ENCODE measurements around the gene RGS14.

RGS14 gene

DNA sequence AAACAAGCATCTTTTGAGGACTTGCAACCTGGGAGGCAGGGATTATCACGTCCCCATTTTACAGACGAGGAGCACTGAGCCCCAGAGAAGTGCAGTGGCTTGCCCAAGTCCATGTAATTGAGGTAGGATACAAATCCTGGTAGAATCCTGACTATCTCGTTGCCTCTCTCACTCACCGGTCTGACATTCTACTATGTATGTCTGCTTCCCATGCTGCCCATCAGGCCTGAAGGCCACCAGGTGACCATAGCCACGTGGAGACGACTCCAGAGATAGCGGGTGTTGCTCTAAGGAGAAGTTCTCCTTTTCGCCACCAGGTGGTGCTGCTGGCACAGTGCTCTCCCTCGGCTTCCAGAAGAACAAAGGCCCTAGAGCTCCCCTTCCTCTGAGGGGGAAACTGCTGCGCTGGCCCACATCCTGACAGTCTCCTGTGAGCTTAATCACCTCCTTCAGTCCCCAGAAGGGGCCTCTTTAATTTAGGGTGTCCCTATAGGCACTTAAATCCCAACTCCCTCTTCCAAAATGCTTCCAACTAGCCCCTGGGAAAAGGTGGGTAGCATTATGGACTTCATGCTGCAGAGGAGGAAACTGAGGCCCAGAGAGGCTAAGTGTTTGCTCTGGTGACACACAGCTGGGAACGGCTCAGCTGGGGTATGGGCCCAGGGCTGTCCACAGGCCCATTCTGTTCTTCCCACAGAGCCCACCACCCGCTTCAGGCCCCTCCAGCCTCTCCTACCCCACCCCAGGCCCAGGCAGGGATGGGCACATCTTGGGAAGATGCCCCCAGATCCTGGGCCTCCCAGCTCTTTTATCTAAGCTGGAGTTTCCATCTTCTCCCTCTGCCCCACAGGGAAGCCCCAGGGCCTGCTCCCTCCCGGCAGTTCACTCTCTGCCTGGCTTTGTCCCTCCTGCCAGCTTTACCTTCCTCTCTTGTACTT lies 32.9 kb downstream of the RGS14 start:
- H3K4me3 Mint-ChIP-seq: peak overlapping the region; percentile 56 to 76
- H3K9me3 Mint-ChIP-seq: no peaks in the 10 kb centered on the region
- peak; percentile 84 to 89 (median 85) for DNase-seq
- no peaks in the 10 kb centered on the region for H3K36me3 Mint-ChIP-seq (ENCODE audit: insufficient read depth)
- peak; percentile 62 for ATAC-seq (replicated peaks)
- H3K4me1 Mint-ChIP-seq (ENCODE audit: low read depth in 2 of 2): peaks cover 34 to 36% of the 10 kb centered on the region in 2 donors
- H3K27ac Mint-ChIP-seq: peak overlapping the region; percentile 84 to 91
- H3K27me3 Mint-ChIP-seq: no peaks in the 10 kb centered on the region

DNA sequence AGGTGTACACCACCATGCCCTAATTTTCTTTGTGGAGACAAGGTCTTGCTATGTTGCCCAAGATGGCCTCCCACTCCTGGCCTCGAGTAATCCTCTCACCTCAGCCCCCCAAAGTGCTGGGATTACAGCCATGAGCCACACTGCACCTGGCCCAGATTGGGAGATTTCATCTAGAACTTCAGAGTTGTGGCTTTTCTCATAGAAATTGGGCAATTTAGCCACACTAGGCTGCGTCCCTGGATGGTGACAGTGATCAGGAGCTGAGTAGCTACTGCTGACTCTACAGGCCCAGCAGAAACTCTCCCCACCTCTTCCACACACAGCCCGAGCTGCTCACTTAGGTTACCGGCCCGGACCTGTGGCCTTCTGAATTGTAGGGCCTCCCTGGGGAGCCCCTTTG lies 35.0 kb downstream of the RGS14 start:
- H3K4me3 Mint-ChIP-seq: no peak overlapping the region
- peaks cover 34 to 36% of the 10 kb centered on the region in 2 donors for H3K4me1 Mint-ChIP-seq (ENCODE audit: low read depth in 2 of 2)
- H3K27me3 Mint-ChIP-seq: no peaks in the 10 kb centered on the region
- peak overlapping the region in 1 of 2 donors; percentile 11 for H3K27ac Mint-ChIP-seq
- ATAC-seq (replicated peaks) (no peak), DNase-seq (no peak)
- H3K36me3 Mint-ChIP-seq (ENCODE audit: insufficient read depth): no peaks in the 10 kb centered on the region
- no peaks in the 10 kb centered on the region for H3K9me3 Mint-ChIP-seq

DNA sequence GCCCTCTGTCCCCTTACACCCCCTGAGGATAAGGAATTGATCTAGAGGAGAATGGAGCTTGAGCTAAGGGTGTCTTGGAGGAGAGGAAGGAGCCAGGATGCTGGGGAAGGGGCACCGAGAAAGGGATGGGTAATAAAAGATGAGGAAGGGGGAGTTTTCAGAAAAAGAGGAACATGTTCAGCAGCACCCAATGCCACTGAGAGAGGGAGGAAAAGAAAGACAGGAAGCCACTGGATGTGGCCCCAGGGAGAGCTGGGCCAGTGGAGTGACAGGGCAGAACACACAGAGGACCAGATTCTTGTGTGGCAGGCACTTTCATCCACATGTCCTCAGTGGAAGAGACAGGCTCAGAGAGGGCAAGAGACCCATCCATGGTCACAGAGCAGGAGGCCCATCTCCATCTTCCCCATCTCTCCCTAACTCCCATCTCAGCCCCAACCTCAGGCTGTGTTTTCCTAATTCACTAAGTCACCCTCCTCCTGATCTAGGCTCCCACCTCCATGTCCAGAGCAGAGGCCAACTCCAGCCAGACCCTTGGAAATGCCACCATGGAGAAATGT lies 35.6 kb downstream of the RGS14 start:
- Mint-ChIP-seq H3K27ac (peak overlapping the region in 1 of 2 donors; percentile 11), H3K27me3 (no peaks in the 10 kb centered on the region)

DNA sequence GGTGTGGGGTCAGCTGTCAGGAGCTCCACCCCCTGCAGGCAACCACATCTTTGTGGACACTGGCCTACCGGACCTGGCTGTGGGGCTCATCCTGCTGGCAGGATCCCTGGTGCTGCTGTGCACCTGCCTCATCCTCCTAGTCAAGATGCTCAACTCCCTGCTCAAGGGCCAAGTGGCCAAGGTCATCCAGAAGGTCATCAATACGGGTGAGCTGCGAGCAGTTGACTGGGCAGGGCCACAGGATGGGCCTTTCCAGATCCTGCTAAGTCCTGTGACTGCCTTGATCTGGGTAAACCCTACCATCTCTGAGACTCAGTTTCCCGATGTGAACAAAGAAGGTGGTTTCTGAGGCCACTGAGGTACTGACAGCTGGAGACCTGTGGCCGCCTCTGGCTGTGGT lies 36.3 kb downstream of the RGS14 start:
- H3K4me1 Mint-ChIP-seq (ENCODE audit: low read depth in 2 of 2): peaks cover 23 to 24% of the 10 kb centered on the region in 2 donors
- ATAC-seq (replicated peaks) (no peak), DNase-seq (no peak)
- no peak overlapping the region for H3K4me3 Mint-ChIP-seq
- no peaks in the 10 kb centered on the region for H3K9me3 Mint-ChIP-seq
- H3K27me3 Mint-ChIP-seq: no peaks in the 10 kb centered on the region
- no peaks in the 10 kb centered on the region for H3K36me3 Mint-ChIP-seq (ENCODE audit: insufficient read depth)
- no peak overlapping the region for H3K27ac Mint-ChIP-seq

More for the DNA sequence above, 35.6 kb downstream of the RGS14 start:
- no peaks in the 10 kb centered on the region for H3K36me3 Mint-ChIP-seq (ENCODE audit: insufficient read depth)
- H3K9me3 Mint-ChIP-seq: no peaks in the 10 kb centered on the region
- ATAC-seq (replicated peaks) (no peak), DNase-seq (no peak)
- peaks cover 30 to 31% of the 10 kb centered on the region in 2 donors for H3K4me1 Mint-ChIP-seq (ENCODE audit: low read depth in 2 of 2)
- H3K4me3 Mint-ChIP-seq: no peak overlapping the region

DNA sequence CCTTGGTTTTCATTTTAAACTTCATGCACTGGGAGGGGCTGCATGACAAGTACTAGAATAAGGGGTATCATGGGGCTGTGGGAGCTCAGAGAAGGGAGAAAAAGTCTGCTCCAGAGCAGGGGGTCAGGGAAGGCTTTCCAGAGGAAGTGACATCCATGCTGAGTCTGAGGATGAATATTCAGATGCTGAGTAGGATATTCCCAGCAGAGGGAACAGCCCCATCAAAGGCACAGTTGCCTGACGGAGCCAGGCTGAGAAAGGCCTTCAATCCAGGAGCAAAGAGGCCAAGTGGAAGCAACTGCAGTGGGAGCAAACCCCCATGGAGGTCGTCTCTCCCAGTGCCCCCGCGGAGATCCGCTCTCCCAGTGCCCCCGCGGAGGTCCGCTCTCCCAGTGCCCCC lies 38.4 kb downstream of the RGS14 start:
- no peak for DNase-seq
- Mint-ChIP-seq H3K36me3 (ENCODE audit: insufficient read depth) (no peaks in the 10 kb centered on the region), H3K4me1 (ENCODE audit: low read depth in 2 of 2) (peaks cover 4 to 5% of the 10 kb centered on the region in 2 donors), H3K27me3 (no peaks in the 10 kb centered on the region), H3K4me3 (no peak overlapping the region), H3K27ac (no peak overlapping the region), H3K9me3 (no peaks in the 10 kb centered on the region)
- ATAC-seq (replicated peaks): no peak

DNA sequence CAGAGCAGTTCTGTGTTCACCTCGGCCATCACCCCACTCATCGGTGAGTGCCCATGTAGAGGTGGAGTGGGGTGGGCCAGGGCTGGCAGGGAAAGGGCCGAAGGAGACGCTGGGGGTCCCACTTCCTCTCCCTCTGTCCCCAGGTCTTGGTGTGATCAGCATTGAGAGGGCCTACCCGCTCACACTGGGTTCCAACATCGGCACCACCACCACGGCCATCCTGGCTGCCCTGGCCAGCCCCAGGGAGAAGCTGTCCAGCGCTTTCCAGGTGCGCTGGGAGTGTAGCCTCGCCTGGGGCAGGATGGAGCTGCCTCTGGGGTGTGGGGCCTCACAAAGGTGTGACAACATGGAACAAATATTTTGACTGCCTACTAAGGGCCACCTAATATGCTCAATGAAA lies 39.1 kb downstream of the RGS14 start:
- DNase-seq (no peak), ATAC-seq (replicated peaks) (no peak)
- H3K36me3 Mint-ChIP-seq (ENCODE audit: insufficient read depth): no peaks in the 10 kb centered on the region
- no peaks in the 10 kb centered on the region for H3K27me3 Mint-ChIP-seq
- no peaks in the 10 kb centered on the region for H3K9me3 Mint-ChIP-seq
- no peak overlapping the region for H3K27ac Mint-ChIP-seq
- no peaks in the 10 kb centered on the region for H3K4me1 Mint-ChIP-seq (ENCODE audit: low read depth in 2 of 2)
- H3K4me3 Mint-ChIP-seq: no peak overlapping the region

DNA sequence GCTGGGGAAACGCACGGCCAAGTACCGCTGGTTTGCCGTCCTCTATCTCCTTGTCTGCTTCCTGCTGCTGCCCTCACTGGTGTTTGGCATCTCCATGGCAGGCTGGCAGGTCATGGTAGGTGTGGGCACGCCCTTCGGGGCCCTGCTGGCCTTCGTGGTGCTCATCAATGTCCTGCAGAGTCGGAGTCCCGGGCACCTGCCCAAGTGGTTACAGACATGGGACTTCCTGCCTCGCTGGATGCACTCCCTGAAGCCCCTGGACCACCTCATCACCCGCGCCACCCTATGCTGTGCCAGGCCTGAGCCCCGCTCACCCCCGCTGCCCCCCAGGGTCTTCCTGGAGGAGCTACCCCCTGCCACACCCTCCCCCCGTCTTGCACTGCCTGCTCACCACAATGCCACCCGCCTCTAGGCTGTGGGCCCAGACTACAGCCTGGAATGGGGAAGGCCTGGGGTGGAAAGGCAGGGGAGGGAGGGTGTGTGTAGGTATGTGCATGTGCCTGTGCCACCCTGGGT lies 40.2 kb downstream of the RGS14 start:
- no peaks in the 10 kb centered on the region for H3K9me3 Mint-ChIP-seq
- no peaks in the 10 kb centered on the region for H3K27me3 Mint-ChIP-seq
- H3K4me1 Mint-ChIP-seq (ENCODE audit: low read depth in 2 of 2): peaks cover 7 to 8% of the 10 kb centered on the region in 2 donors
- ATAC-seq (replicated peaks): no peak
- no peaks in the 10 kb centered on the region for H3K36me3 Mint-ChIP-seq (ENCODE audit: insufficient read depth)
- no peak for DNase-seq
- H3K27ac Mint-ChIP-seq: no peak overlapping the region
- H3K4me3 Mint-ChIP-seq: no peak overlapping the region

GRCh38 chr5:177399997-177400868 lies 42.5 kb downstream of the RGS14 start, which contains the start of gene PFN3:
TSS of gene PFN3 (minus strand) at chr5:177400661. CDS start at chr5:177400576, 85 bp downstream.
- no peak within 1 kb of the TSS for H3K27ac Mint-ChIP-seq
- H3K9me3 Mint-ChIP-seq: no peaks in the 10 kb centered on the region
- peaks cover 23 to 26% of the 10 kb centered on the region in 2 donors for H3K4me1 Mint-ChIP-seq (ENCODE audit: low read depth in 2 of 2)
- peaks cover 6% of the 10 kb centered on the region for H3K36me3 Mint-ChIP-seq (ENCODE audit: insufficient read depth)
- ATAC-seq (replicated peaks): no peak
- no peak for DNase-seq
- H3K27me3 Mint-ChIP-seq: no peaks in the 10 kb centered on the region
- H3K4me3 Mint-ChIP-seq: no peak within 1 kb of the TSS

- no peaks in the 10 kb centered on the region for H3K9me3 Mint-ChIP-seq
- ATAC-seq (replicated peaks) (peak; percentile 13), DNase-seq (peak; percentile 29 to 42 (median 35))
- H3K36me3 Mint-ChIP-seq (ENCODE audit: insufficient read depth): peaks cover 6% of the 10 kb centered on the region
- peak overlapping the region in 1 of 2 donors; percentile 78 for H3K27ac Mint-ChIP-seq
- peaks cover 37 to 40% of the 10 kb centered on the region in 2 donors for H3K4me1 Mint-ChIP-seq (ENCODE audit: low read depth in 2 of 2)
- peak overlapping the region; percentile 85 to 87 for H3K4me3 Mint-ChIP-seq
- no peaks in the 10 kb centered on the region for H3K27me3 Mint-ChIP-seq
These were observed 44.7 kb downstream of the RGS14 start for GRCh38 chr5:177402271-177403043.

DNA sequence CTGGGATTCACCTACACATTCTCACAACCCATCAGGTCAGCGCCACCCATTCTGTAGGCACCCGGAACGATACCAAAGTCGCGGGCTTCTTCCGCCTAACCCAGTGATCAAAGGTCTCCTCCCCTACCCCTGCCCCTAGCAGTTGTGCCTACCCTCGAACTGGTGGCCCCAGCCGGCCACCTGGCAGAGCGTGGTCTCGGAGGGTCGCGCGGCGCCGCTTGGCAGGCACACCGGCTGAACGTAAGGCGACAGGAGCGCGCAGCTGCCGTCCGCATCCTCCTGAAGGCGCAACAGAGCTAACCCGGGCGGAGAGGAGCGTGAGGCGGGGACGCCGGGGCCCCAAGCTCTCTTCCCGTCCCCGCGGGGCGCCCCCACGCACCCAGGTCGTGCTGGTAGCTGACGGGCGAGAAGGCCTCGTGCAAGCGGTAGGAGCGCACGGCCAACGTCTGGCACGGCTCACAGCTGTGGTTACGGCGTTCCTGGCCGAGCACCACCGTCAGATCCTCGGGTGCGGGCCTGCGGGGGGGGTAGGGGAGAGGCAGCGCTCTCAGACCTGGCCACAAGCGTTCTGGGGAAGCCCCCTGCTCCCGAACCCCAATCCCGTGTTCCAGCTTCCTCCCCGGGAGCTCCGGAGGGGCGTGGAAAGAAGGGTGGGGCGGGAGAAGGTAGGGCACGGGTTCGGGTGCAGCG lies 45.5 kb downstream of the RGS14 start:
- DNase-seq (peak; percentile 64 to 69 (median 65)), ATAC-seq (replicated peaks) (peak; percentile 56)
- peak overlapping the region; percentile 85 to 87 for H3K4me3 Mint-ChIP-seq
- H3K36me3 Mint-ChIP-seq (ENCODE audit: insufficient read depth): peaks cover 6% of the 10 kb centered on the region
- H3K27me3 Mint-ChIP-seq: no peaks in the 10 kb centered on the region
- H3K9me3 Mint-ChIP-seq: no peaks in the 10 kb centered on the region
- peak overlapping the region; percentile 28 to 78 for H3K27ac Mint-ChIP-seq
- peaks cover 37 to 40% of the 10 kb centered on the region in 2 donors for H3K4me1 Mint-ChIP-seq (ENCODE audit: low read depth in 2 of 2)

DNA sequence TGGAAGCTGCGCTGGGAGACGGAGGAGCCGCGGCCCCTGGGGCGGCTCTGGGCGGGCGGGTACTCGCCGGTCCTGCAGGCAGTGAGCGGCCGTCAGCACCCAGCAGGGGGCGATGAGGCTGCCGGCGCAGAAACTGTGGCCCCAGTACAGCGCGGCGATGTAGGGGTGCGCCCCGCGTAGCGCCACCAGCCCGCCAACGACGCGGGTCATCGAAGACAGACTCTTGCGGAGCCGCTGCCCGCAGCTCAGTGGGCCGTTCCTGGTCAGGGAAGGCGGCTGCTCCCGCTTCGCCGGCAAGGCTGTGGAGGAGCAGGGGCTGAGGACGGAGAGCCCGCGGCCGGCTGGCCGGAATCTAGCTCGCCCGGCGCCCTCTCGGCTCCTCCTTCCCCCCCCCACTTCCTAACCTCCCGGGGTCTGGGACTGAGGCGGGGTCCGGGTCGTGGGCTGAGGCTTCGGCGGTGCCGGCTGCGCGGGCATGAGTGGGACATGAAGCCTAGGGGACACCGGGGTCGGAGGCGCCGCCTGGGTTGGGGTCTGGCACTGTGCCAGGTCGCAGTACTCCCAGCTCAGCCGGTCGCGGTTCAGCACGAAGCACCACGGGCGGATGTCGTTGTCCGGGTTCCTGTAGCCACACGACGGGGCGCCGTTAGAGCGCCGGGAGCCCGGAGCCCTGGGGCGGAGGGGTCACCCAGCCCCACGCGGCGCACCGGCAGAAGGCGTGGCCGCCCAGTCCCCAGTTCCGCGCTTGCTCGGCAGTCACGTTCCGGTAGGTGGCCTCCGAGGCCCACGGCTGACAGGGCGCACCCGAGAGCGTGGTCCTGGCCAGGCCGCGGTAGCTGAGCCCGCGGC lies 46.3 kb downstream of the RGS14 start:
- H3K4me1 Mint-ChIP-seq (ENCODE audit: low read depth in 2 of 2): peaks cover 37 to 40% of the 10 kb centered on the region in 2 donors
- peaks cover 6% of the 10 kb centered on the region for H3K36me3 Mint-ChIP-seq (ENCODE audit: insufficient read depth)
- ATAC-seq (replicated peaks) (peak; percentile 79), DNase-seq (peak; percentile 82 to 85 (median 84))
- H3K27ac Mint-ChIP-seq: peak overlapping the region; percentile 41 to 78
- H3K27me3 Mint-ChIP-seq: no peaks in the 10 kb centered on the region
- H3K9me3 Mint-ChIP-seq: no peaks in the 10 kb centered on the region
- peak overlapping the region; percentile 85 to 87 for H3K4me3 Mint-ChIP-seq

All from effector memory CD8-positive, alpha-beta T cell (primary cell).